Cardiac ventricle fibroblast (primary cell): ENCODE measurements around the gene MFF. TPM values are rescaled to one million over a fixed set of nuclear protein-coding genes. Genes with fewer than 3 reads are reported as not detected.

Source experiments
- total RNA-seq: library from RNA; depleted of rRNA; stranded (reverse); fragments of >200 nt; gene quantifications from 2 replicates; pipeline ENCODE4 v1.2.3, GENCODE V29; 2015

Gene MFF
- total RNA-seq, result 105 and 157 TPM in 2 replicates

GRCh38 chr2:227324995-227325838, at the start of gene MFF:
TSS of gene MFF (plus strand) at chr2:227325251. CDS start at chr2:227330666, 5,415 bp downstream.

GRCh38 chr2:227379095-227379494, 54.0 kb downstream of the MFF start, which contains the start of gene TM4SF20:
TSS of gene TM4SF20 (minus strand) at chr2:227379306. CDS start at chr2:227379268, 38 bp downstream.

GRCh38 chr2:227387583-227387982, 62.5 kb downstream of the MFF start, which contains the start of gene SCYGR1:
TSS of gene SCYGR1 (minus strand) at chr2:227387949. CDS start at chr2:227387949, 0 bp downstream.

Other genes with a start within 250 kb of the MFF start
- gene COL4A4, start 161.0 kb upstream of the MFF start, total RNA-seq, result 32.8 and 35.2 TPM in 2 replicates
- 2.6 and 4.2 TPM in 2 replicates for gene COL4A3, start 160.6 kb upstream of the MFF start, total RNA-seq
- not detected in 2 replicates for gene TM4SF20, start 54.1 kb downstream of the MFF start, total RNA-seq
- not detected in 2 replicates for gene SCYGR1, start 62.7 kb downstream of the MFF start, total RNA-seq
- 39.7 and 57.8 TPM in 2 replicates for gene AGFG1, start 146.9 kb downstream of the MFF start, total RNA-seq